NCI-H1092 treated with DMSO at 0.1 percent for 48 hours (cell line): ENCODE measurements around the gene DAP.
"Not testable (repeated sequence)": the region's sequence is repeated elsewhere in the genome, so short reads cannot be mapped to it uniquely, and the experiment has no call there.

Source experiments
- DNase-seq: peaks from one replicate; lab custom pipeline; 2025; lab: John Stamatoyannopoulos, UW

The DAP gene

GRCh38 chr5:10761185-10761932 lies at the start of gene DAP:
Gene DAP, minus strand, starts transcription at chr5:10761234. Its CDS starts 166 bp downstream, at chr5:10761068.
- DNase-seq = peak; percentile 74

GRCh38 chr5:10808347-10809226 lies 47.6 kb upstream of the DAP start:
- no peak for DNase-seq

DNA sequence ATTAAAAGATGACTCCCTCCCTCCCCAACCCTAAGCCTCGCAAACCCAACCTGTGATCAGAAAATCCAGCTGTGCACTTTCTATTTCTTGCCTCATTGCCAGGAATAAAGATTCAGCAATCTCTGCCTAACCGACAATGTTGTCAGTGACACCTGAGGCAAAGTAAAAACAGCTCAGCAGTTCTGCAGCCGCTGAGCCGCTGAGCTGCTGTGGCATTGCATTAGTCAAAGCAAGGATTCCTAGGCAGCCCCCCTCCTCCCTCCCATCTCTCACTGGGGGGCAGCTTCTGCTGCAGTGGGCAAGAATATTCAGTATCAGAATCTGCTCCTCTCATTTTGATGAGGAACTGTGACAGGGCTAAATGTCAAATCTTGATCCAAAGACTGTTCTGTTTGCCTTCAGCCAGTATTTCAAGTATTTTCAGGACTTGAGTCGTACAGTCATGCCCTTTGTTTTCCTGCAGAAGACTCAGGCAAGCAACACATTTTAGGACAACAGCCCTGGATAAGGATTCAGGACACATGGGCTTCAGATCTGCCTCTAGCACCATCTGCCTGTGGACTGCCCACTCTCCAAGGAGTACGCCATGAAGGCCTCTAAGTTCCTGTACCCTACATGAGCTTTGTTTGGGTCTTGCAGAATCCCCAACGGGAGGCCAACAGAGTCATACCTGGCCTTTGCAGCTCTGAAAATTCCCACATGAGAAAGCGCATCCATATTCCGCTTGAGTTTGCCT lies 41.1 kb upstream of the DAP start:
- DNase-seq = no peak

GRCh38 chr5:10800852-10801251 lies 39.8 kb upstream of the DAP start:
- no peak for DNase-seq

DNA sequence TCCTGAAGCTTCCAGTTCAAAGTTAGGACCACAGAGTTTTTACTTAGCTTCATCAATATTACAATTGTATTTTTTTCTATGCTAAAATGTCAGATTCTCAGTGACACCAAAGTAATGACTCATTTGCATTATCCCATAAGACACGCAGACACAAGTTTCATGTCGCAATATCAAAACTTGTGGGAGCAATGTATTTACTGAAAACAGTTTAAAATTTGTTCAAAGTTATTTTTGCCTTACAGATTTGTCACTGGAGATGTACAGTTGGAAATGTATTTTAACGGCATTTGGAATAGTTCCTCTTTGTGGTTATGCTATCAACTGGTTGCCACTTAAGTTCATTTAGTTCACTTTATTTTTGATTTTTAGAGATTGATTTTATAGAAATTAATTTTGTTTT lies 36.2 kb upstream of the DAP start:
- DNase-seq = no peak

- no peak for DNase-seq
These were observed 32.8 kb upstream of the DAP start for GRCh38 chr5:10793785-10794184.

DNA sequence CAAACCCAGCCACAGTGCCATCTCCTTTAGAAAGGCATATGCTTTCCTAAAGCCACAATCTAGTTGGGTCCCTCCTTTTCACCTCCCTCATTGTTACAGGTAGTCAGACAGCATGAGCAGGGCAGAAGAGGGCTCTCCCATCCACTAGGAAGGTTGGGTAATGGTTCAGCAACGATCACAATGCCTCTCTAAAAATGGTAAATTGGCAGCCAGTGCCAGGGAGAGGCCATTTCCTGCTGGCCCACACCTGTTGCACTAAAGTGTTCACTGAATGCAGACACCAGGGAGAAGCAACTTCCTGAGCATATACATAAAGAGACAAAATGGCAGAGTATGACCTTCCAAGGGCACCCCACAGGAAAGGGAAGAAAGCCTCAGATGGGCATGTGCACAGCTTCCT lies 31.3 kb upstream of the DAP start:
- DNase-seq = no peak

- no peak for DNase-seq
These were observed 28.7 kb upstream of the DAP start for GRCh38 chr5:10789726-10790125.

DNA sequence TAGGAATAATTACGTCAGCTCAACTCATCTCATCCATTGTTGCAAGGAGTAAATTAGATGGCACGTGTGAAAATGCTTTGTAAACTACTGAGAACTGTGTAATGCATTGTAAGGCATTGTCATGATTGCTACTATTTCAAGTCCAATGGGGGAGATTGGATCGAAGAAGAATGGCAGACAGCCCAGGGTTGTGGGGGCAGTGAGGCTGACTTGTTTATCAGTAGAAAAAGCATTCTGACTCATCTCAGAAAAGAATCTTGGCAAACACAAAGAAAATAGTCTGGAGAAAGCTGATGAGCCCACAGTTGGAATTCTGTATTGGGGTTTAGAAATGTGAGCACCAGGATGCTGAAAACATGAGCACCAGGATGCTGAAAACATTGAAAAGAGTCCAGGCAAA lies 28.0 kb upstream of the DAP start:
- DNase-seq = no peak

GRCh38 chr5:10788358-10788757 lies 27.3 kb upstream of the DAP start:
- no peak for DNase-seq

DNA sequence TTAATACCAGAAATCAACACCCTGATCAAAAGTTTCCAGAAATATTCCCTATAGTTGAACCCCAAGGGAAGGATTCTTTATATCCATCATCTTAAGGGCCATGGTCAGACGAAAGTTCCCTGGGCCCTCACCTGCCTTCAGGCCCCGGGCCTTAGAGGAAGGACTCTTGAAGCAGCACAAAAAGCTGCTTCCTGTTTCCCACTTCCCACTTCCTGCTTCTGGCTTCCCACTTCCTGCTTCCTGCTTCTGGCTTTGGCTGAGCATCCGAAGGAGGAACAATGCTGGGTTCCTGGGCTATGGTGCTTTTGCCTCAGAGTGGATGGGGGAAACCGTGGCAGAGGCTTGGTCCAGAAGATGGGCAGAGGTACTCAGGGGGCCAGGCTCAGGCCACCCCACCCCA lies 25.8 kb upstream of the DAP start:
- no peak for DNase-seq

DNA sequence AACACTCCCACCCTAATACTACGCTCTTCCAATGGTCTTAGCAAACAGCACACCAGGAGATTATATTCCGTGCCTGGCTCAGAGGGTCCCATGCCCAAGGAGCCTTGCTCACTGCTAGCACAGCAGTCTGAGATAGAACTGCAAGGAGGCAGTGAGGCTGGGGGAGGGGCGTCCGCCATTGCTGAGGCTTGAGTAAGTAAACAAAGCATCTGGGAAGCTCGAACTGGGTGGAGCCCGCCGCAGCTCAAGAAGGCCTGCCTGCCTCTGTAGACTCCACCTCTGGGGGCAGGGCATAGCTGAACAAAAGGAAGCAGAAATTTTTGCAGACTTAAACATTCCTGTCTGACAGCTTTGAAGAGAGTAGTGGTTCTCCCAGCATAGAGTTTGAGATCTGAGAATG lies 19.2 kb upstream of the DAP start:
- not testable (repeated sequence) for DNase-seq

GRCh38 chr5:10779592-10779991 lies 18.6 kb upstream of the DAP start:
- no peak for DNase-seq

DNA sequence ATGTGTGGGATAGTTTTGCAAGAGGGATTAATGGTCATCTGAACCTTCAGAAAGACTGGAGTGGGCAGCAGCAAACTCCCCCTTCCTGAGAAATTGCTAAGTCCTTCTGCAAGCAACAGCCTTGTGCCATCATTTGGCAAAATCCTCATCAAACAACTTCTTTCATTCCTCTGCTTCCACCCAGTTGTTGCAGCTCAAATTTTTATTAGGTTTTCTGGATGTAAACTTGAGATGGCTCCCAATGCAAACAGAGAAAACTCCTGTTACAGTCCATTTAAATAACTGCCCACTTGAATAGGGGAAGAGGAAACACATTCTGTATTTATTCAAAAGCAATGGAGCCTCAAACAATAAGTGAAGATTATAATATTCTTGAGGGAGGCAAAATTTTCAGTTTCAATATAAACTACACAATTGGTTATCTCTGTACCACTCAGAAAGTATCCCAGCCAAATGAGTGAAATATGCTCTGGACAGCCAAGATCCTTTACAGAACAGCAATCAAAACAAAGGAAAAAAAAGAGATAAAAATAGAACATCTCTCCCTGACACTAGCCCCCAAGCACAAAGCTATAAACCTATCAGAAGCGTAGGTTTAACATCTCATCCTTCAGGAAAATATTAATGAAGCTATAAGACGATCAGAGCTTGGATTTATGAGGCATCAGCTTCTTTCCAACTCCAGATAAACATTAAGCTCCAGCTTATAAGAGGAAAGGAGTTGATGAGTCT lies 17.3 kb upstream of the DAP start:
- no peak for DNase-seq

GRCh38 chr5:10775646-10776045 lies 14.6 kb upstream of the DAP start:
- no peak for DNase-seq

GRCh38 chr5:10772901-10773585 lies 12.0 kb upstream of the DAP start:
- no peak for DNase-seq

DNA sequence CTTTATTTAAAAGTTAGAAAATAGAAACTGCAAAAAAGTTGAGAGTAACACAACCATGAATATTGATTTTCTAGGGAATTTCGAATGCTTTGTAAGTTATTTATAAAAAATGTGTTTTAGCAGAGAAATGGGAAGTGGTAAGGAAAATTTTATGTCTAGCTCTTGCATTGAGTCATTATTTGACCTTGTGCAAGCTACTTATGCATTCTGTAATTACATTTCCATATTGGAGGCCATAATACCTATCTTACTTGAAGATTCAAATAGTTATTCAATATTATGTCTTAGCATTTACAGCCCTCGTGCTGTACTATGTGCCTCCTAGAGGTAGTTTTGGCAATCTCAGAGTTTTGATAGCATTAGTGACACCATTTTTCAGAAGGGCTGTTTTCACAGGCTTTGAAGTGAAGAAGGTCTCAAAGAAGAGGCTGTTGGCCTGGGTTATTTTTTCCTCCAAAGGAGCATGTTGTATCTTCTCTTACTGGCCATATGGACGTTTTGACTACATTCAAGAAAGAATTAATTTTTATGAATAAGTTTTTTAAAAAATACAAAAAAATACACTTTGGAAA lies 7.4 kb upstream of the DAP start:
- DNase-seq = no peak

DNA sequence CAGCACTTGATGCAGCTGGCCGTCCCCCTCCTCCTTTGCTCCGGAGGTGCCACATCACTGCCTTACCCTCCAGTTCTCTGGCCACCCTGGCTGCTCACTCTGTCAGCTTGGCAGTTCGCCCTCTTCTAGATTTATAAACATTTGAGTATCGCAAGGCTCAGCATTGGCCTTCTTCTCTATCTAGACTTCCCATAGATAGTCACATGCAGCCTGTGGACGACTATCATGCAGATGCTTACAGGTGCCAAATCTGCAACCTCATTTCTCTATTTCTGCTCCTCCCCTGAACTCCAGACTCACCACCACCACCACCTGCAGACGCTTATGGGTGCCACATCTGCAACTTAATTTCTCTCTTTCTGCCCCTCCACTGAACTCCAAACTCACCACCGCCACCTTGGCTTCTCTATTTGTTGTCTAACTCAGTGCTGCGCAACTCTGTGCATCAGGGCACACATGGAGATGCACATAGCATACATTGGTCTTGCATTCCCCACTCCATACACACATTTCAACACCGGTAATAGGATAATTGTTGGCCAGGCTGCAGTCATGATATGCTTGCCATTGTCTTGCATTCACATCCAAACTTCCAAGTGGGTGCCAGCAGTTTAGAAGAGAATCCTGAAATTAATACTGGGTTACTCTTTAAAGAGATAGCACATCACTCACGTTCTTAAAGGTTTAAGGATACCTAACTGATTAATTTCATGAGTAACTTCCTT lies 1.9 kb upstream of the DAP start:
- no peak for DNase-seq

GRCh38 chr5:10761933-10762775 lies 1.1 kb upstream of the DAP start:
- DNase-seq = no peak

DNA sequence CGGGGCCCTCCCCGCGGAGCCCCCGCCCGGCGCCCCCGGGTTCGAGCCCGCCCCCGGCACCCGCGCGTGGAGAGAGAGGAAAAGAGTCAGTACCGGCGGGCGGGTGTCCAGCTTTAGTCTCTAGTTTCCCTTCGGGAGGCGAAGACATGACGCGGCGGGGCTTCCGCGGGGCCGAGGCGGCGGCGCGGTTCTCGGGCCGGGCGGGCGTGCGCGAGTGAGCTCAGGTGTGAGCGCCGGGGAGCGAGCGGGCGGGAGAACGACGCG lies 181 bp downstream of the DAP start:
- DNase-seq = no peak
